Thoracic aorta (tissue), 2 donors: ENCODE data around the gene LMX1B. TPM values are rescaled to one million over a fixed set of nuclear protein-coding genes. Genes with fewer than 3 reads are reported as not detected.

Experiments used
- ATAC-seq: fragments of 150-250 bp; one replicate; pipeline ENCODE4 v1.8.0; 2017; ENCODE audit warnings: low read depth; ENCODE audit not compliant: insufficient number of reproducible peaks, low FRiP score
- DNase-seq: peaks from one replicate; pipeline ENCODE4 v3.0.0-alpha.2; 2020; ENCODE audit warnings: low spot score
- H3K27ac ChIP-seq, 2 donors: fragments of 200-600 bp; sonication (generic); 1 replicate in 1 of 2; 2 replicates in 1 of 2; pipeline ENCODE4 v1.5.1; 2016; ENCODE audit warnings: mild to moderate bottlenecking in 2 of 2, moderate library complexity in 2 of 2
- H3K27me3 ChIP-seq: fragments of 200-600 bp; sonication (generic); replicated peaks from 2 replicates; pipeline ENCODE4 v1.6.0; 2016; ENCODE audit warnings: mild to moderate bottlenecking; ENCODE audit not compliant: insufficient read depth
- H3K36me3 ChIP-seq: fragments of 200-600 bp; sonication (generic); one replicate; pipeline ENCODE4 v1.5.1; 2016
- H3K4me1 ChIP-seq, 2 donors: fragments of 200-600 bp; sonication (generic); 1 replicate in 1 of 2; 2 replicates in 1 of 2; pipeline versions ENCODE4 v1.5.1 to v1.6.0; 2016; ENCODE audit warnings: low read depth in 2 of 2, mild to moderate bottlenecking in 1 of 2; ENCODE audit not compliant: control insufficient read depth in 1 of 2
- H3K4me3 ChIP-seq: fragments of 200-600 bp; sonication (generic); 2 replicates; pipeline ENCODE4 v1.5.1; 2016; ENCODE audit warnings: mild to moderate bottlenecking
- H3K9me3 ChIP-seq: fragments of 200-600 bp; sonication (generic); 2 replicates; pipeline ENCODE4 v1.5.1; 2016
- CTCF ChIP-seq: fragments of 200-600 bp; sonication (generic); IDR thresholded peaks from one replicate; pipeline ENCODE4 v1.5.1; 2019; ENCODE audit warnings: antibody characterized with exemption
- total RNA-seq, 2 donors: library from RNA; depleted of rRNA; stranded (reverse); fragments of >200 nt; gene quantifications; one replicate each; pipeline versions ENCODE4 v1.1.0 to v1.2.3, GENCODE V29; 2016

LMX1B gene
- total RNA-seq, 2 donors from 2014 or later = not detected

DNA sequence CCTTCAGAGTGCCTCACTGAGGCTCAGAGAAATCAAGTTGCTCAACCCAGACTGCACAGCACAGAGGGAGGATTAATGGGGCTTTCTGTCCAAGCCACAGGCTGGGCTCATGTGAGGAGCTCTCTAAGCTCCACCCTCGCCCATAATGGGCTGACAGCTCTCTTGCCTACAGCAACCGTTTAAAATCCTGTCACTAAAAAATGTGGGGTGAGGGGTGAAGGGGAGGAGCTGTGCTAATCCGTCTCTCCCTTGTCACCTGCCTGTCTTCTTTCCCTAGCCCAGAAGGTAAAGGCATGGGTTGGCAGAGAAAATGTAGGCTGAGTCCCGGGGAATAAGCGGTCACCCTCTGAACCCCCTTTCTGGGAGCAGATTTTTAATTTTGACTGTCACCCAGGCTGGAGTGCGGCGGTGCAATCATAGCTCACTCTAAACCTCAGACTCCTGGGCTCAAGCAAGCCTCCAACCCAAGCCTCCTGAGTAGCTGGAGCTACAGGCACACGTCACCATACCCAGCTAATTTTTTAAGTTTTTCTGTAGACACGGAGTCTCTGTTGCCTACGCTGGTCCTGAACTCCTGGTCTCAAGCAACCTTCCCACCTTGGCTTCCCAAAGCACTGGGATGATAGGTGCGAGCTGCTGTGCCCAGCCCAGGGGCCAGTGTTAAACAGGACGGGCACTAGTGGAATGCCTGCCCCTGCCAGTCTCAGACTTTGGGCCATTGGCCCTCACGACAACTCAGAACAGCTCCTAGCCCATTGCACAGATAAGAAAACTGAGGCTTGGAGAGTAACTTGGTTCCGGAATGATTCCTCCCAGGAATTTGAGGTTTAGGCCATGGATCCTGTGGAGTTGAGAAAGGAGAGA, 89.5 kb downstream of the LMX1B start:
- no peak for TF ChIP-seq CTCF
- no peak overlapping the region for H3K4me3 ChIP-seq
- ATAC-seq = no peak
- H3K27ac ChIP-seq = no peak overlapping the region
- H3K4me1 ChIP-seq = peaks cover 4 to 16% of the 10 kb centered on the region in 2 donors
- H3K36me3 ChIP-seq = no peaks in the 10 kb centered on the region
- H3K27me3 ChIP-seq = peaks cover 10% of the 10 kb centered on the region
- no peaks in the 10 kb centered on the region for H3K9me3 ChIP-seq
- no peak for DNase-seq

DNA sequence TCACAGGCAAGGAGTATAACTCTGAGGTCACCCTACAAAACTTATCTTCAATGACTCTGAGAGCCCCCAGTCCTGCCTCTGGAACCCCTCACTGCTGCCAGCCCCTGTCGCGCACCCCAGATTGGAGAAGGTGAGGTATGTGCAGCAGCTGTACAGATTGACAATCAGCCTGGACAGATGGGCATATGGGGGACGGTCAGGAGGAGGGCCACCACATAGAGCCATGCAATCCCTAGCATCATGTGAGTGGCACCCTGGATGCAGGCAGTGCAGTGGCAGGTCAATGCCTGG, 90.1 kb downstream of the LMX1B start:
- DNase-seq (no peak), ATAC-seq (no peak)
- H3K27me3 ChIP-seq = peaks cover 10% of the 10 kb centered on the region
- H3K36me3 ChIP-seq = no peaks in the 10 kb centered on the region
- no peak overlapping the region for H3K4me3 ChIP-seq
- no peak overlapping the region for H3K27ac ChIP-seq
- peaks cover 4 to 16% of the 10 kb centered on the region in 2 donors for H3K4me1 ChIP-seq
- TF ChIP-seq CTCF = no peak
- H3K9me3 ChIP-seq = no peaks in the 10 kb centered on the region

GRCh38 chr9:126704157-126704891, 90.6 kb downstream of the LMX1B start:
- DNase-seq (no peak), ATAC-seq (no peak)
- H3K36me3 ChIP-seq = no peaks in the 10 kb centered on the region
- H3K9me3 ChIP-seq = no peaks in the 10 kb centered on the region
- no peak overlapping the region for H3K4me3 ChIP-seq
- peaks cover 10% of the 10 kb centered on the region for H3K27me3 ChIP-seq
- H3K4me1 ChIP-seq = peaks cover 4 to 16% of the 10 kb centered on the region in 2 donors
- TF ChIP-seq CTCF = no peak
- H3K27ac ChIP-seq = no peak overlapping the region

DNA sequence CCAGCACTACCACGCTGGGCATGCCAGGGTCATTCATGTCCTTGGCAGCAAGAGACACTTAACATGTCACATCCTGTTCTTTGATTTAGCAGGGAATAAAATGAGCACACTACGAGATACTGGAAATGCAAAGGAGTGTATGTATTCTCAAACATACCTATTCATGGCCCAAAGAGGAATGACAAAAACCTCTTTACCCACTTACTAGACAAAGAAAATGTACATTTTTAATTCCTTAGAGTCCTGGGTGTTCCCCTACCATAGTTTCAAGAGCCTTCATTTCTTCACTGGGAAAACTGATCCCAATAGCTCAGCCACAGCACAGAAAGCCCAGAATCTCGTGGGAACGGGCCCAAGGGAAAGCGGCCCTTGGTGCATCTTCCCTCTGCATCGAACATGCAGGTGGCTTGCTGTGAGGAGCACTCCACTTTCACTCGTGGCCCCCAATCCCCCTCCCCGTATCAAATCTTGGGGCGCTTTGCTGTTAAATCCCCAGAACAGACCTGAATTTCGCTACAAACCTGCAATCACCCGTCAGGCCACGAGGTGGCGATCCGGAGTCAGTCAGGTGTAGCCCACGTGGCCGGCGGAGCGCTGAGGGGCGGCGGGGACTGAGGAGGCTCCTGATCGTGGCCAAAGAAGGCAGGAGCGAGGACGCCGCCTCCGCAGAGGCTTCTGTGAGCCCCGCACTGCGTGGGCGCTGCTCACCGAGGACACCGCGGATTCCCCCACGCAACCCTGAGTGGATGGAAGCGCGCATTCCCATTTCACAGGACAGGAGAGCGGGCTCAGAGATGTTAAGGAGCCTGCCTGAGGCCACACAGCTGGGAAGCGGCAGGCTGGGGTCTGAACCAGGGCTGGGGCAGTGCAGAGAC, 91.4 kb downstream of the LMX1B start:
- H3K4me3 ChIP-seq = peak overlapping the region; percentile 57
- no peaks in the 10 kb centered on the region for H3K36me3 ChIP-seq
- peaks cover 10% of the 10 kb centered on the region for H3K27me3 ChIP-seq
- H3K9me3 ChIP-seq = no peaks in the 10 kb centered on the region
- peak; percentile 83 for TF ChIP-seq CTCF
- no peak overlapping the region for H3K27ac ChIP-seq
- DNase-seq (no peak), ATAC-seq (no peak)
- H3K4me1 ChIP-seq = peaks cover 4 to 16% of the 10 kb centered on the region in 2 donors
